ENCODE measurements around the gene SLC31A1.
"Not testable (repeated sequence)": the region's sequence is repeated elsewhere in the genome, so short reads cannot be mapped to it uniquely, and the experiment has no call there.

DNA sequence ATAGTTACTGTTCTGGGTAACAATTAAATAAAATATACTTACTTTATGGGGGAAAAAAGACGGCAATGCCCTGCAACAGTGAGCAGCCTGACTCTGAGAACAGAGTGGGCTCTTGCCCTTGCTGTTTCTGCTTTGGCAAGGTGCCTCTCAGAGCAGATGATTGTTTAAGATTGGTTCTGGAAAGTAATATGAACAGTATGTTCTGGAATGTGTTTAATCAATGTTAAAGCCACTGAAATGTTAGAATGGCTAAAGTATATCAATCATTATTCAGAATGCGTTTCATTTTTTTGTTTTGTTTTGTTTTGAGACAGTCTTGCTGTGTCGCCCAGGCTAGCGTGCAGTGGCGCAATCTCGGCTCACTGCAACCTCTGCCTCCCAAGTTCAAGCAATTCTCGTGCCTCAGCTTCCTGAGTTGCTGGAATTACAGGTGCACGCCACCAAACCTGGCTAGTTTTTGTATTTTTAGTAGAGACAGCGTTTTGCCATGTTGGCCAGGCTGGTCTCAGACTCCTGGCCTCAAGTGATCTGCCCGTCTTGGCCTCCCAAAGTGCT is 14.4 kb downstream of the SLC31A1 start:
- TF ChIP-seq, protein P1, sequence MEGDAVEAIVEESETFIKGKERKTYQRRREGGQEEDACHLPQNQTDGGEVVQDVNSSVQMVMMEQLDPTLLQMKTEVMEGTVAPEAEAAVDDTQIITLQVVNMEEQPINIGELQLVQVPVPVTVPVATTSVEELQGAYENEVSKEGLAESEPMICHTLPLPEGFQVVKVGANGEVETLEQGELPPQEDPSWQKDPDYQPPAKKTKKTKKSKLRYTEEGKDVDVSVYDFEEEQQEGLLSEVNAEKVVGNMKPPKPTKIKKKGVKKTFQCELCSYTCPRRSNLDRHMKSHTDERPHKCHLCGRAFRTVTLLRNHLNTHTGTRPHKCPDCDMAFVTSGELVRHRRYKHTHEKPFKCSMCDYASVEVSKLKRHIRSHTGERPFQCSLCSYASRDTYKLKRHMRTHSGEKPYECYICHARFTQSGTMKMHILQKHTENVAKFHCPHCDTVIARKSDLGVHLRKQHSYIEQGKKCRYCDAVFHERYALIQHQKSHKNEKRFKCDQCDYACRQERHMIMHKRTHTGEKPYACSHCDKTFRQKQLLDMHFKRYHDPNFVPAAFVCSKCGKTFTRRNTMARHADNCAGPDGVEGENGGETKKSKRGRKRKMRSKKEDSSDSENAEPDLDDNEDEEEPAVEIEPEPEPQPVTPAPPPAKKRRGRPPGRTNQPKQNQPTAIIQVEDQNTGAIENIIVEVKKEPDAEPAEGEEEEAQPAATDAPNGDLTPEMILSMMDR (IDR thresholded peaks at IDR 0.05) = not testable (repeated sequence)
- not testable (repeated sequence) for TF ChIP-seq POLR2A (IDR thresholded peaks at IDR 0.05)

Data from testis (tissue), 2 donors.